CD14-positive monocyte (primary cell): ENCODE data around the gene ZFP90. TPM values are rescaled to one million over a fixed set of nuclear protein-coding genes. Genes with fewer than 3 reads are reported as not detected.
"Not testable (repeated sequence)": the region's sequence is repeated elsewhere in the genome, so short reads cannot be mapped to it uniquely, and the experiment has no call there.

Source experiments
- DNase-seq, 3 donors: peaks; one replicate each; pipeline ENCODE4 v3.0.0-alpha.2; 2011 to 2022
- H2AFZ ChIP-seq: 2 replicates; pipeline ENCODE4 v1.6.0; 2012; ENCODE audit warnings: mild to moderate bottlenecking, low read depth, low read length, inconsistent platforms; ENCODE audit not compliant: insufficient read depth, poor library complexity, severe bottlenecking
- H3K27ac ChIP-seq, 2 donors: 1 replicate in 1 of 2; 2 replicates in 1 of 2; pipeline ENCODE4 v1.5.1; 2012 to 2013; ENCODE audit warnings: low read length in 2 of 2, control low read depth in 1 of 2, inconsistent platforms in 1 of 2, low read depth in 1 of 2, mild to moderate bottlenecking in 1 of 2
- H3K27me3 ChIP-seq, 2 donors: one replicate each; pipeline versions ENCODE4 v1.6.0 to v1.6.1; 2011 to 2013; ENCODE audit warnings: low read length in 2 of 2; ENCODE audit not compliant: control insufficient read depth in 2 of 2, insufficient read depth in 2 of 2
- H3K36me3 ChIP-seq, 2 donors: replicated peaks in 1 of 2; 1 replicate in 1 of 2; 2 replicates in 1 of 2; pipeline versions ENCODE4 v1.5.1 to v1.6.1; 2012 to 2013; ENCODE audit warnings: low read length in 2 of 2, control low read depth in 1 of 2, inconsistent platforms in 1 of 2, mild to moderate bottlenecking in 1 of 2; ENCODE audit not compliant: insufficient read depth in 2 of 2, control insufficient read depth in 1 of 2
- H3K4me1 ChIP-seq, 2 donors: 1 replicate in 1 of 2; 2 replicates in 1 of 2; pipeline versions ENCODE4 v1.5.1 to v1.6.1; 2012 to 2013; ENCODE audit warnings: low read length in 2 of 2, control low read depth in 1 of 2, inconsistent platforms in 1 of 2, mild to moderate bottlenecking in 1 of 2, moderate library complexity in 1 of 2; ENCODE audit not compliant: insufficient read depth in 2 of 2, control insufficient read depth in 1 of 2
- H3K4me2 ChIP-seq: replicated peaks from 2 replicates; pipeline ENCODE3; 2012; ENCODE audit warnings: low read length, moderate library complexity, mild to moderate bottlenecking; ENCODE audit not compliant: poor library complexity, severe bottlenecking; ENCODE audit errors: extremely low read depth
- H3K4me3 ChIP-seq, 3 experiments: fragments of 200-600 bp in 1 of 3; sonication (generic) in 1 of 3; replicated peaks in 1 of 3; 1 replicate in 2 of 3; 2 replicates in 1 of 3; pipeline ENCODE4 v1.5.1; 2011 to 2013; ENCODE audit warnings: low read length in 3 of 3, mild to moderate bottlenecking in 3 of 3, control low read depth in 2 of 3, low read depth in 2 of 3, inconsistent platforms in 1 of 3, moderate library complexity in 1 of 3
- H3K79me2 ChIP-seq: 2 replicates; pipeline ENCODE4 v1.6.0; 2012; ENCODE audit warnings: mild to moderate bottlenecking, control low read depth, inconsistent platforms, low read length, moderate library complexity; ENCODE audit not compliant: insufficient read depth
- H3K9ac ChIP-seq: 2 replicates; pipeline ENCODE4 v1.6.0; 2017; ENCODE audit warnings: low read length, mild to moderate bottlenecking; ENCODE audit not compliant: insufficient read depth, poor library complexity, severe bottlenecking
- H3K9me3 ChIP-seq, 2 donors: replicated peaks in 1 of 2; 1 replicate in 1 of 2; 2 replicates in 1 of 2; pipeline versions ENCODE4 v1.5.1 to v1.6.1; 2012 to 2013; ENCODE audit warnings: low read length in 2 of 2, control low read depth in 1 of 2; ENCODE audit not compliant: control insufficient read depth in 1 of 2, insufficient read depth in 1 of 2
- H4K20me1 ChIP-seq: 2 replicates; pipeline ENCODE4 v1.6.0; 2012; ENCODE audit warnings: mild to moderate bottlenecking, low read length, control low read depth, moderate library complexity; ENCODE audit not compliant: insufficient read depth
- H3K27ac Mint-ChIP-seq, 7 donors: one replicate each; pipeline ENCODE4 v1.8.0; 2020; ENCODE audit warnings: mild to moderate bottlenecking in 7 of 7, mixed read lengths in 7 of 7, moderate library complexity in 6 of 7, inconsistent platforms in 2 of 7
- H3K27me3 Mint-ChIP-seq, 3 donors: one replicate each; pipeline ENCODE4 v1.8.0; 2021 to 2022; ENCODE audit warnings: low read depth in 3 of 3, mild to moderate bottlenecking in 3 of 3, mixed read lengths in 3 of 3, moderate library complexity in 3 of 3, inconsistent platforms in 1 of 3
- H3K36me3 Mint-ChIP-seq, 2 donors: one replicate each; pipeline ENCODE4 v1.8.0; 2020; ENCODE audit warnings: mixed read lengths in 2 of 2, inconsistent platforms in 1 of 2, mild to moderate bottlenecking in 1 of 2
- H3K4me1 Mint-ChIP-seq: one replicate; pipeline ENCODE4 v1.8.0; 2020; ENCODE audit warnings: mild to moderate bottlenecking, mixed read lengths
- H3K4me3 Mint-ChIP-seq, 2 donors: one replicate each; pipeline ENCODE4 v1.8.0; 2020; ENCODE audit warnings: mild to moderate bottlenecking in 2 of 2, mixed read lengths in 2 of 2, moderate library complexity in 1 of 2
- H3K9me3 Mint-ChIP-seq, 7 donors: one replicate each; pipeline ENCODE4 v1.8.0; 2020 to 2022; ENCODE audit warnings: mixed read lengths in 7 of 7, mild to moderate bottlenecking in 6 of 7, moderate library complexity in 6 of 7, inconsistent platforms in 2 of 7
- CTCF ChIP-seq: fragments of 200-600 bp; IDR thresholded peaks from one replicate; pipeline ENCODE4 v1.8.0; 2022; ENCODE audit warnings: antibody characterized with exemption, mild to moderate bottlenecking
- WGBS: methylation state at CpG from one replicate; pipeline ENCODE4 v1.1.5; 2013; ENCODE audit warnings: missing lambda C conversion rate; ENCODE audit not compliant: insufficient coverage; 5-methylcytosine and 5-hydroxymethylcytosine counted together
- intact Hi-C, 2 donors: fragments of 100-400 bp; cut with micrococcal nuclease; formaldehyde crosslinking; loops; one replicate each; pipeline versions ENCODE4 v1.15.0 to v1.15.1; 2023
- polyA plus RNA-seq, 3 donors: library from polyadenylated mRNA; depleted of rRNA in 1 of 3; unstranded in 2 of 3; stranded (reverse) in 1 of 3; fragments of 300-500 nt in 2 of 3; fragments of >200 nt in 1 of 3; fragmentation: Illumina TruSeq in 2 of 3; gene quantifications; 1 replicate in 2 of 3; 2 replicates in 1 of 3; pipeline ENCODE4 v1.2.3, GENCODE V29; 2012 to 2021

The ZFP90 gene
- polyA plus RNA-seq, 3 donors = 4.2 to 7.9 (median 6.3) TPM

DNA sequence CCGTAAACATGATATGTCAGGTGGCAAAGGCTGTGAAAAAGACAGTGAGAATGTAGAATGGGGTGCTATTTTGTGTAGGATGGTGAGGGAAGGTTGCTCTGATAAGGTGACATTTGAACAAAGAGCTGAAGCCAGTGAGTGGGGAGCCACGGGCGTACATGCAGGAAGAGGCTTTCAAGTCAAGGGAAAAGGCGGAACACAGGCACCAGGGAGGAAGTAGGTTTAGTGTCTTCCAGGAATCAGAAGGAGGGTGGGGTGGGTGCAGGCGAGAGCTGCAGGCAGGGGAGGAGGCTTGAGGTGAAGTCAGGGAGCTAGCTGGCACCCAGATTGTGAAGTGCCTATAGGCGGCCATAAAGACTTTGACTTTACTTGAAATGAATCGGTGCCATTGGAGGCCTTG is 14.1 kb downstream of the ZFP90 start:
- peaks cover 60 to 97% (median 90%) of the 10 kb centered on the region in 7 donors for H3K9me3 Mint-ChIP-seq
- Histone ChIP-seq H3K9me3 (peaks cover 86 to 98% of the 10 kb centered on the region in 2 donors), H3K79me2 (no peaks in the 10 kb centered on the region), H3K36me3 (peaks cover 10 to 88% of the 10 kb centered on the region in 2 donors), H3K4me3 (no peak overlapping the region), H3K4me2 (no peak overlapping the region), H3K4me1 (no peaks in the 10 kb centered on the region), H3K27me3 (no peaks in the 10 kb centered on the region), H3K27ac (no peak overlapping the region), H4K20me1 (no peaks in the 10 kb centered on the region), H3K9ac (no peak overlapping the region), H2AFZ (no peak overlapping the region)
- no peak for TF ChIP-seq CTCF
- intact Hi-C loops = no loop called here
- peaks cover 66 to 90% of the 10 kb centered on the region in 2 donors for H3K36me3 Mint-ChIP-seq
- DNase-seq = no peak
- no peak overlapping the region for H3K4me3 Mint-ChIP-seq
- no peaks in the 10 kb centered on the region for H3K27me3 Mint-ChIP-seq
- WGBS = 92% methylated on average over 7 of the region's 7 CpGs
- H3K4me1 Mint-ChIP-seq = no peaks in the 10 kb centered on the region
- no peak overlapping the region for H3K27ac Mint-ChIP-seq

GRCh38 chr16:68560341-68560740 is 21.2 kb downstream of the ZFP90 start:
- H2AFZ ChIP-seq, DNase-seq, H3K27me3 ChIP-seq, H3K27me3 Mint-ChIP-seq, H3K79me2 ChIP-seq, H3K4me1 ChIP-seq, H4K20me1 ChIP-seq, H3K27ac Mint-ChIP-seq, H3K4me3 ChIP-seq, H3K4me1 Mint-ChIP-seq, H3K9ac ChIP-seq, intact Hi-C loops, H3K4me2 ChIP-seq, H3K27ac ChIP-seq, H3K4me3 Mint-ChIP-seq: not testable (repeated sequence)
- peaks cover 50 to 93% of the 10 kb centered on the region in 2 donors for H3K36me3 ChIP-seq
- H3K9me3 ChIP-seq = peaks cover 66 to 99% of the 10 kb centered on the region in 2 donors
- Mint-ChIP-seq H3K9me3 (peaks cover 69 to 99% (median 97%) of the 10 kb centered on the region in 7 donors), H3K36me3 (peaks cover 69 to 82% of the 10 kb centered on the region in 2 donors)
- no CpG with 5 or more reads among the region's 2 CpGs for WGBS
